ENCODE measurements around the gene ARL16.

The ARL16 gene

DNA sequence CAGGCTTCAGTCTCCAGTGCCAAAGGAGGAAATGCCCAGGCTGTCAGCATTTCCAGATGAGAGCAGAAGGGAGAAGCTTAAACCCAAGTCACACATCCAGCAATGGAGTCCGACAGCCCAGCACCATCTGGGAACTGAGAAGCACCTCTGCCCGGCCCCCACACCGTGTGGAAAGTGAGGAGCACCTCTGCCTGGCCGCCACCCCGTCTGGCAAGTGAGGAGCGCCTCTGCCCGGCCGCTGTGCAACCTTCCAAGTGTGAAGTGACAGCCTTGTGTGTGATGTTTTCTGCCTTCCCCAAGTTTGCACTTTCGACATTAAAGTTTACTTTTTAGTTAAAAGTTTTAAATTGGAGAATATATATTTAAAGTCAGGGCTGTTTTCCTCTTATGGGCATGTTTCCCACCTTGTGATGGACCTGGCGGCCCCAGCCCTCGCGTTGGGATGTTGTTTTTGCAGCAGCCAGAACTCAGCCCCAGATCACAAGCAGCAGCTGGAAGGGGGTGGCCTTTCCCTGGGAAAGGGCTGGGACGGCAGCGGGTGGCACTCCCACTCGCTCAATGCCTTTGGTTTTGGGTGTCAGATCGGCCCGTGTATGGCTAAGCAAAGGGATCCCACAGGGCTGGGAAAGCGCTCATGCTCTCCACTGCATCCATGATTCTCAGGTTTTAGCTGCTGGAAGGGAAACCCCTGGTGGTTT, 9.9 kb downstream of the ARL16 start:
- DNase-seq (ENCODE audit: low read depth, low spot score) = no peak
- Histone ChIP-seq H3K9ac (ENCODE audit: insufficient read length) (no peak overlapping the region), H3K36me3 (ENCODE audit: insufficient read depth, low read length) (peaks cover 47% of the 10 kb centered on the region), H3K4me3 (no peak overlapping the region), H3K9me3 (ENCODE audit: low read depth, low read length) (no peaks in the 10 kb centered on the region), H3K27ac (0 out of 2 replicates have a peak overlapping the region, but pooled peaks have one; percentile 19)
- TF ChIP-seq EZH2 (IDR thresholded peaks at IDR 0.05) (no peak), POLR2AphosphoS5 (IDR thresholded peaks at IDR 0.05; ENCODE audit: borderline replicate concordance, low read depth, low read length) (no peak), FOXP2 (optimal IDR thresholded peaks at IDR 0.05; ENCODE audit: control extremely low read depth, extremely low read length, insufficient read depth) (no peak)

DNA sequence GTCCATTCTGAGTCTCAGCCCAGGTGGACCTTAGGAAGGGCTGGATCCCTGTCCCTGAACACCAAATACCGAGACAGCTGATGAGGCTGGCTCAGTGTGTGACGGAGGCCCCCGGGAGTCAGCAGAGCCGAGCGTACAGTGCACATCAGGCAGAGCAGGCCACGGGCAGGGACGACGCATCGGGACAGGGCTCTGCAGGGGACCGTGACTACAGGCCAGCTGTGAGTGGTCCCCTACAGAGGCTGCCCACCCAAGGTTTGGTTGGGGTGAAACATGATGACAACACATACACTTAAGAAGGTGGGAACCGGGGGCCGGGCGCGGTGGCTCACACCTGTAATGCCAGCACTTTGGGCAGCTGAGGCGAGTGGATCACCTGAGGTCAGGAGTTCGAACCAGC, 10.6 kb downstream of the ARL16 start:
- Histone ChIP-seq H3K4me3 (no peak overlapping the region), H3K36me3 (ENCODE audit: insufficient read depth, low read length) (peaks cover 55% of the 10 kb centered on the region), H3K9me3 (ENCODE audit: low read depth, low read length) (no peaks in the 10 kb centered on the region), H3K27ac (no peak overlapping the region), H3K9ac (ENCODE audit: insufficient read length) (no peak overlapping the region)
- no peak for TF ChIP-seq POLR2AphosphoS5 (IDR thresholded peaks at IDR 0.05; ENCODE audit: borderline replicate concordance, low read depth, low read length)
- TF ChIP-seq EZH2 (IDR thresholded peaks at IDR 0.05) = no peak
- no peak for TF ChIP-seq FOXP2 (optimal IDR thresholded peaks at IDR 0.05; ENCODE audit: control extremely low read depth, extremely low read length, insufficient read depth)
- no peak for DNase-seq (ENCODE audit: low read depth, low spot score)

- DNase-seq (ENCODE audit: low read depth, low spot score) = no peak
- H3K4me3 ChIP-seq = no peak overlapping the region
- peaks cover 57% of the 10 kb centered on the region for H3K36me3 ChIP-seq (ENCODE audit: insufficient read depth, low read length)
- no peak overlapping the region for H3K9ac ChIP-seq (ENCODE audit: insufficient read length)
- TF ChIP-seq POLR2AphosphoS5 (IDR thresholded peaks at IDR 0.05; ENCODE audit: borderline replicate concordance, low read depth, low read length) (no peak), EZH2 (IDR thresholded peaks at IDR 0.05) (no peak), FOXP2 (optimal IDR thresholded peaks at IDR 0.05; ENCODE audit: control extremely low read depth, extremely low read length, insufficient read depth) (no peak)
- H3K27ac ChIP-seq = no peak overlapping the region
- no peaks in the 10 kb centered on the region for H3K9me3 ChIP-seq (ENCODE audit: low read depth, low read length)
Observed at GRCh38 chr17:81672504-81672903, 11.1 kb downstream of the ARL16 start.

DNA sequence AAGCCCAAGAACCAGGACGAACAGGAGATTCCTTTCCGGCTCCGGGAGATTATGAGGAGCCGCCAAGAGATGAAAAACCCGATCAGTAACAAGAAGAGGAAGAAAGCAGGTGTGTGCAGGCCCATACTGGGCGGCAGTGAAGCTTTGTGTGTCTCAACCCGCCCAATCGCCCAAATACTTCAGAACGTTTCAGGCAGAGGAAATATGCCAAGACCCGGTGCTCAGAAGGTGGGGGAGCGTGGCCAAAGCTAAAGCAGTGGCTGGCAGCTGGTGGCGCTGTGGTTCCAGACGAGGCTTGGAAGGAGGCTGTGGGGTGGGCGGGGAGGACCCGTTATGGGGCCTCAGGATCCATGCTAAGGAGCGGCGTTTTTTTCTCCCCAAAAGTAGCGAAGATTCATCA, 15.8 kb downstream of the ARL16 start:
- peaks cover 56% of the 10 kb centered on the region for H3K36me3 ChIP-seq (ENCODE audit: insufficient read depth, low read length)
- H3K27ac ChIP-seq = no peak overlapping the region; the same call in 1 of the 2 replicates
- H3K9ac ChIP-seq (ENCODE audit: insufficient read length) = peak overlapping the region; percentile 60
- peak overlapping the region; percentile 91 for H3K4me3 ChIP-seq
- no peaks in the 10 kb centered on the region for H3K9me3 ChIP-seq (ENCODE audit: low read depth, low read length)
- no peak for DNase-seq (ENCODE audit: low read depth, low spot score)
- TF ChIP-seq EZH2 (IDR thresholded peaks at IDR 0.05) = no peak
- no peak for TF ChIP-seq FOXP2 (optimal IDR thresholded peaks at IDR 0.05; ENCODE audit: control extremely low read depth, extremely low read length, insufficient read depth)

GRCh38 chr17:81666342-81667191, 17.0 kb downstream of the ARL16 start, which contains the start of the genes CCDC137 and OXLD1:
CCDC137 (plus strand) TSS chr17:81666737; CDS start chr17:81666767, 30 bp downstream.
OXLD1 (minus strand) TSS chr17:81666605; CDS start chr17:81666577, 28 bp downstream.
- peak within 1 kb of the TSS; percentile 91 for H3K9ac ChIP-seq (ENCODE audit: insufficient read length)
- DNase-seq (ENCODE audit: low read depth, low spot score) = peak; percentile 64
- TF ChIP-seq POLR2AphosphoS5 (IDR thresholded peaks at IDR 0.05; ENCODE audit: borderline replicate concordance, low read depth, low read length) (peak; percentile 94; the same call in 1 of the 2 replicates), FOXP2 (optimal IDR thresholded peaks at IDR 0.05; ENCODE audit: control extremely low read depth, extremely low read length, insufficient read depth) (no peak)
- no peaks in the 10 kb centered on the region for H3K9me3 ChIP-seq (ENCODE audit: low read depth, low read length)
- peaks cover 44% of the 10 kb centered on the region for H3K36me3 ChIP-seq (ENCODE audit: insufficient read depth, low read length)
- H3K27ac ChIP-seq = peak within 1 kb of the TSS; percentile 72
- peak within 1 kb of the TSS; percentile 91 for H3K4me3 ChIP-seq

DNA sequence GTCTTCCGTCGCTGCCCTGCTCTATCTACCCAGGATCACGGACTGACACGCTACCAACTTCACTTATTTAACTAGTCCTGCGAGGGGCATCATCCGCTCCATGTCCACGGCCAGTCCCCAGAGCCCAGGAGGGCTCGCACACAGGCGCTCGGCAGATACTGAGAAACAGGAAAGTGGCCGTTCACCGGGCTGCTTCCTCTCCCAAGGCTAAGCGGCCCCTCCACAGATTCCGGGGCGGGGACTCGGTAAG, 17.6 kb downstream of the ARL16 start:
- no peaks in the 10 kb centered on the region for H3K9me3 ChIP-seq (ENCODE audit: low read depth, low read length)
- TF ChIP-seq POLR2AphosphoS5 (IDR thresholded peaks at IDR 0.05; ENCODE audit: borderline replicate concordance, low read depth, low read length) (no peak), EZH2 (IDR thresholded peaks at IDR 0.05) (no peak), FOXP2 (optimal IDR thresholded peaks at IDR 0.05; ENCODE audit: control extremely low read depth, extremely low read length, insufficient read depth) (no peak)
- H3K27ac ChIP-seq = peak overlapping the region; percentile 72
- peaks cover 39% of the 10 kb centered on the region for H3K36me3 ChIP-seq (ENCODE audit: insufficient read depth, low read length)
- peak overlapping the region; percentile 91 for H3K9ac ChIP-seq (ENCODE audit: insufficient read length)
- DNase-seq (ENCODE audit: low read depth, low spot score) = no peak
- peak overlapping the region; percentile 91 for H3K4me3 ChIP-seq

DNA sequence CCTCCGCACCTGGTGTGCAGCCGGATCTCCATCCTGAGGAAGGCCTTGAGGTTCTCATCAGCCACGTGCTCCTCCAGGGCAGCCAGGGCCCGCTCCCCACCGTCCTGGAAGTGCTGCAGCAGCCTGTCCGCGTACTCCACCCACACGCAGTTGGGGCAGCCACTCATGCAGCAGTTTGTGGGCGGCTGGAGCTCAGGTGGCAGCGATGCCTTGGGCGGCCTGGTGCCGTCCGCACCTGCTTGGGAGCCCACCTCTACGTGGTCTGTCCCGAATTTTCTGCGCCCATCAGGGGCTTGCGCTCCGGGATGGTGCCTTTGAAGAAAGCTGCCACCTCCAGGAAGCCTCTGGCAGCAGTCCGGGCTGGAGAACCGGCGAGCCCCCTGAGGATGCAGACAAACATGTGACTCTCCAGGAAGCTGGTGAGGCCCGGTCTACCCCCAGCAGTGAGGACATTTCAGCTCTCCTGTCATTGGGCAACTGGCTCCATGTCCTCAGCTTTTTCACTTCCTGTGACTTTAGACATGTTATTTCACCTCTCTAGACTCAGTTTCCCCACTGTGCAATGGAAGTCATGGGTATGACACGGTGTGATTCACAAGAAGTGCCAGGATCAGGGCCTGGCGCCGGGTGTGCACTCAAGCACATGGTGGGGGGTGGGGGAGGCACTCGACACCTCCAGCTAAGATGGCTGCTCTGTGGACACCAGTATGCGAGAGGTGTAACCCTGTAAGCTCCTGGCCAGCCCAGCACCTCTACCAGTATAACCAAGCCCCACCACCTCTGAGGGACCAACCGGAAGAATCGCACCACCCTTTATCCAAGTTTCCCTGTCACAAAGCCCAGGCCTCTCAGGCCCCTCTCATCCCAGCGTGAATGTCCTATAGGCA, 18.1 kb downstream of the ARL16 start:
- H3K9ac ChIP-seq (ENCODE audit: insufficient read length) = peak overlapping the region; percentile 91
- TF ChIP-seq FOXP2 (optimal IDR thresholded peaks at IDR 0.05; ENCODE audit: control extremely low read depth, extremely low read length, insufficient read depth) = no peak
- peak overlapping the region; percentile 72 for H3K27ac ChIP-seq
- peaks cover 33% of the 10 kb centered on the region for H3K36me3 ChIP-seq (ENCODE audit: insufficient read depth, low read length)
- peak overlapping the region; percentile 91 for H3K4me3 ChIP-seq
- H3K9me3 ChIP-seq (ENCODE audit: low read depth, low read length) = no peaks in the 10 kb centered on the region
- no peak for DNase-seq (ENCODE audit: low read depth, low spot score)

GRCh38 chr17:81664051-81664470, 19.5 kb downstream of the ARL16 start:
- DNase-seq (ENCODE audit: low read depth, low spot score) = no peak
- Histone ChIP-seq H3K9me3 (ENCODE audit: low read depth, low read length) (no peaks in the 10 kb centered on the region), H3K36me3 (ENCODE audit: insufficient read depth, low read length) (peaks cover 21% of the 10 kb centered on the region), H3K27ac (no peak overlapping the region), H3K4me3 (no peak overlapping the region), H3K9ac (ENCODE audit: insufficient read length) (no peak overlapping the region)
- TF ChIP-seq FOXP2 (optimal IDR thresholded peaks at IDR 0.05; ENCODE audit: control extremely low read depth, extremely low read length, insufficient read depth) = no peak
- peak; percentile 10; the same call in 1 of the 2 replicates for TF ChIP-seq POLR2AphosphoS5 (IDR thresholded peaks at IDR 0.05; ENCODE audit: borderline replicate concordance, low read depth, low read length)
- no peak for TF ChIP-seq EZH2 (IDR thresholded peaks at IDR 0.05)
